GM19397 (cell line): Measurements from ENCODE around the gene SLC50A1.

Source experiments
- ATAC-seq: cut with Tn5 transposase; IDR thresholded peaks from one replicate; pipeline ENCODE4 v1.9.1; 2021; ENCODE audit warnings: mild to moderate bottlenecking, moderate library complexity; ENCODE audit not compliant: unreplicated experiment

Gene SLC50A1, protein sequence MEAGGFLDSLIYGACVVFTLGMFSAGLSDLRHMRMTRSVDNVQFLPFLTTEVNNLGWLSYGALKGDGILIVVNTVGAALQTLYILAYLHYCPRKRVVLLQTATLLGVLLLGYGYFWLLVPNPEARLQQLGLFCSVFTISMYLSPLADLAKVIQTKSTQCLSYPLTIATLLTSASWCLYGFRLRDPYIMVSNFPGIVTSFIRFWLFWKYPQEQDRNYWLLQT

DNA sequence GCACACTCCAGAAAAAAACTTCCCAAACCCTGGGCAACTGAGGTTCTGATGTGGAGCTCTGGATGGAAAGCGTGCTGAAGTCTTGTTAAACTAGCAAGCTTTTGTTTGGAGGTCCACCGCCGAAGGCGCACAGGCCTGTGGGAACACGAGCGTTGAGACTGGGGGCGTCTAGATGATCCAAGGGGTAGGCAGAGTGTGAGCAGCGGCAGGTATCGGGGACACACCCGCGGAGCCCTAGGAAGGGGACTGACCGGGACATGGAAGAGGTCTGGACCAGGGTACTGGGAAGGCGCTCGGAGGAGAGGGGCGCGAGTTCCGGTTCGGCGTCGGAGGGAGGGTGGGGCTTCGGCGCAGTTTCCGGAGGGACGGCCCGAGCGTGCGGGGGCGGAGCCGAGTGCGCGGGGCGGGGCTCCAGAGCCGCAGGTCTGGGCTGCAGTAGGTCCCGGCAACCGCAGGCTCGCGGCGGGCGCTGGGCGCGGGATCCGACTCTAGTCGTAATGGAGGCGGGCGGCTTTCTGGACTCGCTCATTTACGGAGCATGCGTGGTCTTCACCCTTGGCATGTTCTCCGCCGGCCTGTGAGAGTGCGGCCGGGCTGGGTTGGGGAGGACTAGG is at the start of gene SLC50A1:
Gene SLC50A1 (plus strand): TSS at position 438 of the 614 bp plus-strand sequence. CDS start 60 bp downstream, at position 498.
- peak; percentile 73 for ATAC-seq

DNA sequence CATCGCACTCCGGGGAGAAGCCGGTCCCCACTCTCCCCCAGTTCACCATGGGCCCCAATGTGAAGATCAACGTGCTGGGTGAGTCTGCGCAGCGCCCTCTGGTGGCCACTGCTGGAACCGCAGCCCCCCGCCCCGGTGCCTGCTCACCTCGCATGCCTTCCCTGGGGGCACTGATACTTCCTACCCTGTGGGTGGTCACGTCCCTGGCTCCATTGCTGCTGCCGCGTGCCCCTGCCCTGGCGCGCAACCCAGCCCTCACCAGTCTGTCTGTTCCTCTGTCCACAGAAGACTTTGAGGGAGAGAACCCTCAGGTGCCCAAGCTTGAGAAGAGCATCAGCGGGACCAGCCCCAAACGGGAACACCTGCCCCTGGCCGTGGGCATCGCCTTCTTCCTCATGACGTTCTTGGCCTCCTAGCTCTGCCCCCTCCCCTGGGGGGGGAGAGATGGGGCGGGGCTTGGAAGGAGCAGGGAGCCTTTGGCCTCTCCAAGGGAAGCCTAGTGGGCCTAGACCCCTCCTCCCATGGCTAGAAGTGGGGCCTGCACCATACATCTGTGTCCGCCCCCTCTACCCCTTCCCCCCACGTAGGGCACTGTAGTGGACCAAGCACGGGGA is 49.4 kb upstream of the SLC50A1 start:
- no peak for ATAC-seq

DNA sequence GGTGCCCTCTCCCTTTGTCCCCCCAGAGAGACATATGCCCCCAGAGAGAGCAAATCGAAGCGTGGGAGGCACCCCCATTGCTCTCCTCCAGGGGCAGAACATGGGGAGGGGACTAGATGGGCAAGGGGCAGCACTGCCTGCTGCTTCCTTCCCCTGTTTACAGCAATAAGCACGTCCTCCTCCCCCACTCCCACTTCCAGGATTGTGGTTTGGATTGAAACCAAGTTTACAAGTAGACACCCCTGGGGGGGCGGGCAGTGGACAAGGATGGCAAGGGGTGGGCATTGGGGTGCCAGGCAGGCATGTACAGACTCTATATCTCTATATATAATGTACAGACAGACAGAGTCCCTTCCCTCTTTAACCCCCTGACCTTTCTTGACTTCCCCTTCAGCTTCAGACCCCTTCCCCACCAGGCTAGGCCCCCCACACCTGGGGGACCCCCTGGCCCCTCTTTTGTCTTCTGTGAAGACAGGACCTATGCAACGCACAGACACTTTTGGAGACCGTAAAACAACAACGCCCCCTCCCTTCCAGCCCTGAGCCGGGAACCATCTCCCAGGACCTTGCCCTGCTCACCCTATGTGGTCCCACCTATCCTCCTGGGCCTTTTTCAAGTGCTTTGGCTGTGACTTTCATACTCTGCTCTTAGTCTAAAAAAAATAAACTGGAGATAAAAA is 48.7 kb upstream of the SLC50A1 start:
- ATAC-seq, result no peak

DNA sequence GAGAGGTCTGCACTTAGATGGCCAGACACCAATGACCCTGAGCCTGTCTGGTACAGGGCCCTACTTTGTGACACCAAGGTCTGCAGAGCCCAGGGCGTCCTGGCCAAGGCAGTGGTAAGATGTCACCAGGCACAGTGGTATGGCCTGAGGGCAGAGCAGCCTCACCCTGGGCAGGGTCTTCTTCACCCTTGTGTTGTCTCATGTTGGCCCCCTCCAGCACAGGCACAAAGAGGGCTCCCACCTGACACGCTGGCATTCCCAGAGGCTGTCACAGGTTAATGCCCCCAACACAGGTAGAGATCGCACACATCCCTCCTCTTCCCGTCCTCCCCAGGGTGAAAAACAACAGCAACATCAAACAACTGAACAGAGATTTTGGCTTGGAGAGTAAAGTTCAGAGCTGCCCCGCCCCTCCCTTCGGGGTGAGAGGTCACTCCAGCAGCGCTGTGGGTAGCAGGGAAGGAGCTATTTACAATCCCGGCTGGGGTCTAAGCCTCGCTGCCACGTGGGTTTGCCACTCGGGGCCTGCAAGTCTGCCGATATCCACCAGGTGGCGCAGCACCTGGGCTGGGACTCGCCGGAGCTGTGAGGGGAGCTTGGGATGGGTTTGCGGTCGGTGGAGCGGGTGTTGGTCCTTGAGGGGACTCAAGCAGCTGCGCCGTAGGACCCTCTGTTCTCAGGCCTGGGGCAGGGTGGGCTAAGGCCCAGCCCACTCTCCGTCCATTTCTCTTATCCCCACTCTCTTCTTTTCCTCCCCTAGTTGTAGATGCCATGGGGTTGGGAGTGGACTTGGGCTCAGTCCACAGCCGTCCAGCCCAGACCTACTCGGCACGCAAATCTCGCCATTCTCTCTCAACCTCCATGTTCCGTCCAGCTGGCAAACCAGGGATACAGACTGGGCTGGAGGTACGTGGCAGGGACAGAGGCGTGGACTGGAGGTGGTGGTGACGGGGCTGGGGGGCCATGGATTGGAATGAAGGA is 44.3 kb upstream of the SLC50A1 start:
- no peak for ATAC-seq

DNA sequence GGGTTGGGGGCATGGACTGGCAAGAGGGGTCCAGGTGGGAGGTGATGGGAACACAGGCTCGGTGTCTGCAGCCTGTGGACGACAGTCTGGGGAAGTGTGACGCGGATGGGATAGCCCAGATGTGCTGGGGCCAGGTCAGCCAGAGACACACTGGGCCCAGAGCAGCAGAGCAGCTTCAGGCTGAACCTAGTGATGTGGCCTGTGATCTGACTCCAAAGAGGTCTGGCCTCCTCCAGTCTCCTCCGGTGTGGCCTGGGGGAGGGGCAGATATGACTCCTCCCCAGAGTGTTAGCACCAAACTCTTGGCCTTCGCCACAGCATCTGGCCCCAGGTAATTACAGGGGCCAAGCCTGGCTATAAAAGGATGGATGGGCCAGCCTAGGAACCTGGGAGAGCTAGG is 43.5 kb upstream of the SLC50A1 start:
- ATAC-seq, result no peak

DNA sequence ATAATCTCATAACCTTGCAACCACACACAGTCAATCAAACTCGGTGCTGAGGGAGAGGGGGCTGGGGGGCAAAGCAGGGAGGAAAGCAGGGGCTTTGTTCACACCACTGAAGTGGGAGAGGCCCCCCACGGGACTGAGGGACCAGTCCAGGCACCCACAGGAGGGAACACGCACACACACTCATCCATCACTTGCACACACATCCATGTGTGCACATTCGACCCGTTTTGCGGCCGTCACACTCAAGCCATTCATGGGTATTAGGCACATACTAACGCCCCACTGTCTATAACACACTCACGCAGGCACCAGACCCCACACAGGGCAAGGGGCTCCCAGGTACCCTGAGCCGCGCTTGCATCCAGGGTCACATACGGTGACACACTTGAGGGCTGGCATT is 43.0 kb upstream of the SLC50A1 start:
- no peak for ATAC-seq

DNA sequence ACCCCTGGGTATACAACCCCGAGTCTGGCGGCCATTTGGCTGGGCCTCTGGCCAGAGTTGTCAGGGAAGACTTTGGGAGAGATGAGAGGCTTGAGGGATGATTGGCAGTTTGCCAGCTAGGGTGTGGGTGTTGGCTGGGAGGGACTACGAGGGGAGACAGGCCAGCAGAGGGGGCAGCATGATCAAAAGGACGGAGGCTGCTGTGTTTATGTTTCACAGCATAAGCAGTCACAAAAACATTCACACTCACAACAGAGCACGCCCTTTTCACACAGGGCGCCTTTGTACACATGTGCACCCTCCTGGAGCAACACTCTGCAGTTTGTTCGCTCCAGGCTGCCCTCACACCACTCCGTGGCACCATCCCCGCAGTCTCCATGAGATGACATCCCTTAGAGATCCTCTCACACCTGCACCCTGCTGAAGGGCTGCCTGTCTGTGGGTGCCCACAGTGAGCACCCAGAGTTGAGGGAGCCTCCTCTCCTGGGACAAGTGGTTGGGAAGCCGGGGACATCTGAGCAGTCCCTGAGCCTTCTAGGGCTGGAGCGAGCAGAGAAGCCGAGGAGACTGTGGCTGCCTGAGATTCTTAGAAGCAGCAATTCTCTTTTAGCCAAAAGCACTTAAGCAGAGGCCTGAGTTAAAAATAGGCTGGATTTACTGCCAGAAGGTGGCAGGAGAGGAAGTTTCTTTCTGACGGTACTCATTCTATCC is 41.6 kb upstream of the SLC50A1 start:
- ATAC-seq, result no peak

DNA sequence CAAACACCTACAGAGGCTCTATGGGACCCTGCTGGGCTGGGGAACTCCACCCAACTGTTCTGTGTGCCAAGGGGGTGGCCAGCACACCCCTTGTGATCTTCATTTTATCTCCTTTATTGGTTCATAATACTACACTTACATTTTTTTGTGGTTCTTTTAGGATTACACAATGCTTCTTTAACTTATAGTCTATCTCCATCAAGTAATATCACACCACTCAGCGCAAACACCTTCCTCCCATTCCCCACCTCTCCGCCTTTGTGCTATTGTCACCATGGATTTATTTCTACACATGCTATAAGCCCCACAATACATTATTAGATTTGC is 41.1 kb upstream of the SLC50A1 start:
- ATAC-seq, result no peak

DNA sequence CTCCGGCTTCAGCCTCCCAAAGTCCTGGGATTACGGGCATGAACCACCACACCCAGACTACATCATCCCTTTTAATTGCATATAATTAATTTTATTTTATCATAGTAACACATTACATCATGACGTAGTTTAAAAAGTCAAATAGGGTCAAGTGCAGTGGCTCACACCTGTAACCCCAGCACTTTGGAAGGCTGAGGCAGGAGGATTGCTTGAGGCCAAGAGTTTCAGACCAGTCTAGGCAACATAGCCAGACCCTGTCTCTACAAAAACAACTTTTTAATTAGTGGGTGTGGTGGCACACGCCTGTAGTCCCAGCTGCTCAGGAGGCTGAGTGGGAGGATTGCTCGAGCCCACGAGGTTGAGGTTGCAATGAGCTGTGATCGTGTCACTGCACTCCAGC is 36.3 kb upstream of the SLC50A1 start:
- no peak for ATAC-seq

DNA sequence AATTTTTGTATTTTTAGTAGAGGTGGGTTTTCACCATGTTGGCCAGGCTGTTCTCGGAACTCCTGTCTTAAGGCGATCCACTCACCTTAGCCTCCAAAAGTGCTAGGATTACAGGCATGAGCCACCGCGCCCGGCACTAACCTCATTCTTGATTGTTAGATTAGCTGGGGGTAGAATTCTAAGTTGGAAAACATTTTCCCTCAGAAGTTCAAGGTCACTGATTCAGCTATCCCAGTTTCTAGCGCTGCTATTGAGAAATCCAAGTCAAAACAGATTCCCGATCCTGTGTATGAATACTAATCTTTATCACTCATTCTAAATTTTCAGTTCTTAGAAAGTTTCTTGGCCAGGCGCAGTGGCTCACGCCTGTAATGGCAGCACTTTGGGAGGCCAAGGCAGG is 32.3 kb upstream of the SLC50A1 start:
- no peak for ATAC-seq

DNA sequence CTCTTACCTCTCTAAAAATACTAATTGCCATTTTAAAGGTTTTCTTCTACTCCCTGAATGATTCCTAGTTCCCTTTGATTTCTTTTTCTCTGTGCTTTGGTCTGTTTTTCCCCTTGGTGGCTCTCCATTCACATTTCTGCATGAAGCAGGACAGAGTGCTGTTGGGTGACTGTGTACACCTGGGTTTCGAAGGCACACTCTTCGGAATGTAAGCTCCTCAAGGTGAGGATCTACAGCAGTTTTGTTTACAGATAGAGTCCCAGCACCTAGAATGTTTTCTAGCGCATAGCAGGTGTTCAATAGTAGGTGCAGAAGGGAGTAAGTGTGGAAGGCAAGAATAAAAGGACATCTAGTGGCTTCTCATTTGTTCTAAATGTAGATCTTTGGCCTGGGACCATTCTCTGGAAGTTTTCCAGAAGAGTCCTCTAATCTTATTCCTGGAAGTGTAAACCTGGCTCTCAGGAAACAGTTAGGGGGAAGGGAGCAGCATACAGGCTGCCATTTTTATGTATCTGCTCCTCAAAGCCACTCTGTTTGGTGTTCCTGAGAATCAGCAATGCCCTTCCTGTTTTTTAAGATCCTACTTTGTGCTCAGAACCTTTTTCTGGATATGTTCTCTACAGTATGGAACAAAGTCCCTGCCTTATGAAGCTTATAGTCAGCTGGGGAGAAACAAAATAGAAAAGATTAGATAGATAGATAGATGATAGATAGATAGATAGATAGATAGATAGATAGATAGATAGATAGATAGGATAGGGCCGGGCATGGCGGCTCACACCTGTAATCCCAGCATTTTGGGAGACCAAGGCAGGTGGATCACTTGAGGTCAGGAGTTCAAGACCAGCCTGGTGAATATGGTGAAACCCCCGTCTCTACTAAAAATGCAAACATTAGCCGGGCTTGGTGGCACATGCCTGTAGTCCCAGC is 30.8 kb upstream of the SLC50A1 start:
- ATAC-seq, result no peak

DNA sequence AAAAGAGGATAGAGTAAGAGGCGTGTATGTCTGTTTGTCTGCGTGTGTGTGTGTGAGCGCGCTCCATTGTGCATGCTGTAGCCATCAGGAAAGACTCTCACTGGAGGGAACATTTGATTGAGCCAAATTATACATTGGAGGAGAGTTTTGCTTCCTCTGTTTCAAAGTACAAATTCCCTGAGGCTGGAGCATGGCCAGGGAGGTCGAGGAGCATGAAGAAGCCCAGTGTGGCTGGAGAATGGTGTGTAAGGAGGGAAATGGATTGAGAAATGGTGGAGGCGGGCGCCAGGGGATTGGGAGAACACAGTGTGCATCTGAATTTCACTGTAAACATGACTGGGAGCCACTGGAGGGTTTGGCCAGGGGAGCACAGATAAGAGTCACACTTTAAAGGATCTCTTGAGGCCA is 30.0 kb upstream of the SLC50A1 start:
- ATAC-seq, result no peak

DNA sequence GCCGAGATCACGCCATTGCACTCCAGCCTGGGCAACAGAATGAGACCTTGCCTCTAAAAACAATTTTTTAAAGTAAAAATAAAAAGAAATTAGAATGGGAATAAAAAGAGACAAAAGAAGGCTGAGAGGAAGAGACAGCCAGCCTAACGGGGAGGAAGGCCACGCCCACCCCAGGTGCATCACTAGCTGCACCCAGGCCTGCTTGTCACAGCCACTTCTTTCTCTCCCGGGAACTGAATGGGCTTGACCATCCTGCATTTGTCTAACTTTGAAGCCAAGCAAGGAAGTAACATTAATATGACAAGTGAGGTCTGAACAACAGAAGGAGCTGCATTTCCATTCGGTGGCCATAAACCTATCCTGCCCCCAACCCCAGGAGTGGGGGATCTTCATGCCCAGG is 28.8 kb upstream of the SLC50A1 start:
- ATAC-seq, result no peak

DNA sequence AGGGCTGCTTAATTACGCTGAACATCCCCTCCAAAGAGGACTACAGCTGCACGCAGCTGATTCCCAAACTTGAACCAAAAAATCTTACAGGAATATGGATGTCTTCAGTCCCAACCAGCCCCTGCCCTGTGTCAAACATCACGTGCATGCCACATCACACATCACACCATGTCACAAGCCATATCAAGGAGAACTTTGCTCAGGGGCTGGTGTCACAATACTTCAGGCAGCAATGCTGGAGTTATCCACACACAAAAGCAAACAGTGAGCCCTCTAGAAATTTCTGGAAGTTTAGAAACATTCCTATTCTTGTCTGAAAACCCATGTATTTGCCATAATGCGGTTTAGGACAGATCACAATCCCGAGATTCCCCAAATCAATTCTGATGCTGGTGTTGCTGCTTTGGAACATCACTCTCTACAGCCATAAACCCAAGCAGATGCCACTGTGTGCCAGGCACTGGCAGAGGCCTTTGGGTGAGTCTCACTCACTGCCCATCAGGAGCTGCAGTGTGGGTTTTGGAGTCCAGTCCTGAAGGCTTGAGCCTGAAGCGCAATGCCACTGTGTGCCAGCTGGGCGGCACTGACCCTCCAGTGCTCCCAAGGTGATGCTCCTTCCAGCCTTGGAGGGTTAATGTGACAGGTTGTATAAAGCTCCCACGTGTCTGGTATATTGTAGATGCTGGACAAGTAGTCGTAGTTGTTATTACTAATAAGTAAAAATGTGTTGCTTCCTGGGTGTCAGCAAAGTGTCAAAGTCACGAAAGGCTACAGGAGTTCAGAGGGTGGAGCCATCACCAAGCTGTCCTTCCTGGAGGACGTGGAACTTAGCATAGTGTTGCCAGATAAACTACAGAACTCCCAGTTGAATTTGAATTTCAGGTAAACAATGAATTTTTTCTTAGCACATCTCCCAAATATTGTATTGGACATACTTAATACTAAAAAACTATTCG is 28.1 kb upstream of the SLC50A1 start:
- no peak for ATAC-seq

DNA sequence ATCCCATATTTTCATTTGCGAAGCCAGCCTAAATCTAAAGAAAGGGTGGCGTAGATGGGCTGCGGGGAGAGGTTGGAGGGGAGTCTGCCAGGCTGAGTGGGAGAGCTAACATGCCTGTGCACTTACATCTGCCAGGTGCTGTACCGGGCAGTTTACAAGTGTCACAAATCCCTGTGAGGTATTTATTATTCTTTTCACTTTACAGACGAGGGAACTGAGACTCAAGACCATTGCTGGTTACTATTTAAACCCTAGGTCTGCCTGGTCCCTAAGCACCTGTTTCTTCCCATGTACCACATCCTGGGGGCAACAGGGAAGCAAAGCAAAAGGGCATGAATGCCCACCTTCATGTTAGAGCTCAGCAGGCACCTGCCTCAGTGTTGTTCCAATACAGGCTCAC is 27.4 kb upstream of the SLC50A1 start:
- ATAC-seq, result no peak

DNA sequence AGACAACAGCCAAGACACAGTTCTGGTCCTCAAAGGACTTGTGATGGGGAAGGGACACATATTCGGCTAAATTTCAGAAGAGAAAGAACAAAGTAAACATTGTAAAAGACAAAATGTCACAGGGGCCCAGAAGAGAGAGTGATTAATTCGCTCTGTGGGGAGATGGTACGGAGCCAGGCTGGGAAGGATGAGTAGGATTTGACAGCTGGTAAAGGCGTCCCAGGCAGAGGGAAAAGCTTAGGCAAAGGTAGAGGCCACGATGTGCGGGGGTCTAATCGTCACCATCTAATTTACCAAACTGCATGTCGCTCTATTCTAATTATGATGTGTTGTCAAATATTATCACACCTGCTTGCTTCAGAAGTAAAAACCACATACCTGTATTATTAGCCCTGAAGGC is 25.3 kb upstream of the SLC50A1 start:
- no peak for ATAC-seq

DNA sequence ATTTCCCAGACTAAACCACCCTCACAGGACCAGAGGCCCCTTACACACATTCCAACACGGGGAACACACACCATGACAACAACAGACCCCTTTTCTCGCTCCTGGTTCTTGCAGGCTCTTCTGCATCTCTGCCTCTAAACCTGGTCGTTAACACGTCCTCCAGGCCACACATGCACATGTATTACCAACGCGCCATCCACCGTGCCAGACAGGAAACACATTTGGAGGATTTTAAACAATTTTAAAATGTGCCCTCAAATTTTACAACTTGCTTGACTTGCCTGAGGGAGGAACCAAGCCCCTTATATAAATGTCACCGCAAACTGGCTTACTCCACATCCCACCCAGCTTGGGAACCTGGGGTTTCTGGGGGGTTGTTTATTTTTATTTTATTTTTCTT is 24.8 kb upstream of the SLC50A1 start:
- ATAC-seq, result no peak

DNA sequence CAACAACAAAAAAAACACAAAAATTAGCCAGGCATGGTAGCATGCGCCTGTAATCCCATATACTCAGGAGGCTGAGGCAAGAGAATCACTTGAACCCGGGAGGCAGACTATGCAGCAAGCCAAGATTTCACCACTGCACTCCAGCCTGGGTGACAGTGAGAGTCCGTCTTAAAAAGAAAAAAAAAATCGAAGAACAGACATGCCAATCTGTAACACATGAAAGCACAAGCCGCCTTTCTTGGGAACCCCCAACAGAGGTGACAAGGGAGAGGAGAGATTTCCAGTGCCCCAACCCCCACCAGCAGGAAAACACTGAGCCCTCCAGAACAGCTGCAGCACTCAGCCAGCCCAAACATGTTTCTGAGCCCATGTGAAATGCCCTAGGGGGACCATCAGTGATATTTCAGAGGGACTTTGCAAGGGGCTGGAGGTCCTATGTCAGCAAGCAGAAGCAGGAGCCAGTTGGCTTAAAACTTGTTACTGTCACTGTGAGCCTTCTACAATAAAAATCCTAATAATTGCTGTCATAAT is 22.1 kb upstream of the SLC50A1 start:
- no peak for ATAC-seq
